Measurements from ENCODE around the gene TRMO. TPM values are rescaled to one million over a fixed set of nuclear protein-coding genes. Genes with fewer than 3 reads are reported as not detected.
A peak's percentile ranks its signal among the peaks of the same experiment; 100 is the strongest.

TRMO gene
- total and polyA plus RNA-seq, 9 of the 15 experiments (the other 6 are each of a cell fraction or from before 2014, with no cell fraction given) = 5.6 to 22.4 (median 16.2) TPM

GRCh38 chr9:97938081-97938644 lies 15.9 kb upstream of the TRMO start, which contains the start of gene HEMGN (continued):
- TF ChIP-seq CREM (IDR thresholded peaks at IDR 0.05; ENCODE audit: low read depth) (peak; percentile 65; the same call in 1 of the 2 replicates), LEF1 (IDR thresholded peaks at IDR 0.05) (peak; percentile 87), ETV1 (tag; conservative IDR thresholded peaks at IDR 0.05; ENCODE audit: low read depth) (peak; percentile 68), NCOA1 (IDR thresholded peaks at IDR 0.05; ENCODE audit: low read depth) (peak; percentile 84; the same call in 1 of the 2 replicates), ATF7 (IDR thresholded peaks at IDR 0.05) (peak; percentile 69), DIDO1 (tag; IDR thresholded peaks at IDR 0.05; ENCODE audit: low read depth) (no peak), PRPF4 (IDR thresholded peaks at IDR 0.05; ENCODE audit: insufficient read depth, low read depth, low read length, poor library complexity, severe bottlenecking) (no peak), DLX4 (CRISPR knock-in tag; IDR thresholded peaks at IDR 0.05) (no peak), ZBTB2 (IDR thresholded peaks at IDR 0.05) (peak; percentile 77), CBX8 (IDR thresholded peaks at IDR 0.05; ENCODE audit: borderline replicate concordance, extremely low read depth, low read depth, low read length, poor library complexity, severe bottlenecking) (no peak), TCFL5 (CRISPR knock-in tag; conservative IDR thresholded peaks at IDR 0.05) (no peak), ZNF311 (CRISPR knock-in tag; IDR thresholded peaks at IDR 0.05) (no peak), NR2C1 (IDR thresholded peaks at IDR 0.05) (no peak), NR2C1 (tag; IDR thresholded peaks at IDR 0.05) (0 out of 2 replicates have a peak, but pooled peaks have one; percentile 20), BCOR (IDR thresholded peaks at IDR 0.05) (peak; percentile 74), JUN (IDR thresholded peaks at IDR 0.05; ENCODE audit: borderline replicate concordance, low read depth, low read length) (peak; percentile 17; the same call in 1 of the 2 replicates), JUN (CRISPR knock-in tag; IDR thresholded peaks at IDR 0.05; ENCODE audit: borderline replicate concordance) (no peak), TAF1 (IDR thresholded peaks at IDR 0.05; ENCODE audit: control insufficient read depth, extremely low read depth, insufficient read depth, low read length, severe bottlenecking) (peak; percentile 46), SMARCA4 (IDR thresholded peaks at IDR 0.05) (peak; percentile 98), RBM39 (optimal IDR thresholded peaks at IDR 0.05; ENCODE audit: low read depth, low read length) (no peak), KDM1A (IDR thresholded peaks at IDR 0.05) (peak; percentile 52 to 68; a peak in 2 of 4 replicates), THRB (CRISPR knock-in tag; conservative IDR thresholded peaks at IDR 0.05) (no peak), CC2D1A (IDR thresholded peaks at IDR 0.05) (peak; percentile 93; the same call in 1 of the 2 replicates), ZNF639 (CRISPR knock-in tag; conservative IDR thresholded peaks at IDR 0.05 in 1 of 2, IDR thresholded peaks at IDR 0.05 in 1 of 2) (peak in 1 of 2 experiments; percentile 37; a peak in 1 of 4 replicates), ZKSCAN1 (IDR thresholded peaks at IDR 0.05; ENCODE audit: low read depth, low read length) (peak; percentile 47; the same call in 1 of the 2 replicates), NEUROD1 (IDR thresholded peaks at IDR 0.05; ENCODE audit: borderline replicate concordance, low read depth, low read length, partially characterized antibody) (peak; percentile 65)
